ENCODE measurements around the gene SEC16B.

SEC16B gene

DNA sequence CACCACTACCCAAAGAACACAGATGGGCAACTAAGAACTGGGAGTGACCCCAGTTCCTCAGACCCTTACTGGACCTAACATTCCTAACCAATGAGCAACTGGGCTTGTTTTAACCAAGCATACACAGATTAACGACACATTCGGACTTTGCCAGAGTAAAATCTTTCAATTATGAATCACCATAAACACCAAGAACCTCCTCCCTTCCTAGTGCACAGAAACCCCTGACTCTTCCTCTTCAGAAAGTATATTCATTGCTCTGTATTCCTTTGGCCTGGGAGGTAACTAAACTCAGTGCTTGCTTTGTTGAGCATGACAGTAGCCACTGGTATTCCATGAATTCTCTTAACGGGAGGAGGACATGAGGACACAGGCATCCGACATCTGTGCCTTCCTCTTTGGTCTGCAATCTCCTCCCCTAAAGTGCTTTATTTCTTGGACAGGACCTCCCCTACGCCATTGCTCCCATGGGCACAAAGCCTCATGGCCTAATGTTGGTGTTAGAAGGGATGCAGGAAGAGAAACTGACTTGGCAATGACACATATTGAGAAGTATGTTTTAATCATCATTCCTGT is 42.7 kb downstream of the SEC16B start:
- Histone ChIP-seq H3K4me3 (no peak overlapping the region), H3K27me3 (ENCODE audit: low read depth) (peaks cover 4% of the 10 kb centered on the region; the same call in 1 of the 2 replicates), H3K9me3 (no peaks in the 10 kb centered on the region), H3K36me3 (replicated peaks) (no peaks in the 10 kb centered on the region), H3K4me1 (no peaks in the 10 kb centered on the region)
- in situ Hi-C loops (cut with MboI; ENCODE audit: low sequenced_read_pairs) = no loop called here
- no peak for DNase-seq (ENCODE audit: low spot score in 2 of 2)

DNA sequence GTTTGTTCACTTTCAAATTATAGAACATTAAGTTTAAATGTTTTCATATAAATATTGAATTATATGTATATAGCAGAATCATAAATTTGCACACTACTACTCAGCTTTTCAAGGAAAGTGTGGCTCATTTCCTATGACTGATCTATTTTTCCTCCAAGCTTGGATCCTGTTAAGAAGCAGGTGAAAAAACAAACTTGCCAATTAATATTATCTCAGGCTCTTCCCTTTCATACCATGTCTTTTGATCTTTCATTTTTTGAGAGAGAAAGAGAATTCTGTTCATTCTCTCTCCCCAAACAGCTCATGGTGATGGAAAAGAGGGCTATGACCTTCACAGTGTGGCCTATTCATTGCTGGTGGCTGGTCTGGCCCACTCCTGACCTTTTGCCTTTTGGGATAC is 43.7 kb downstream of the SEC16B start:
- Histone ChIP-seq H3K27me3 (ENCODE audit: low read depth) (peaks cover 8% of the 10 kb centered on the region; the same call in 1 of the 2 replicates), H3K4me3 (no peak overlapping the region), H3K4me1 (no peaks in the 10 kb centered on the region), H3K36me3 (replicated peaks) (no peaks in the 10 kb centered on the region), H3K9me3 (no peaks in the 10 kb centered on the region)
- in situ Hi-C loops (cut with MboI; ENCODE audit: low sequenced_read_pairs) = no loop called here
- no peak for DNase-seq (ENCODE audit: low spot score in 2 of 2)

DNA sequence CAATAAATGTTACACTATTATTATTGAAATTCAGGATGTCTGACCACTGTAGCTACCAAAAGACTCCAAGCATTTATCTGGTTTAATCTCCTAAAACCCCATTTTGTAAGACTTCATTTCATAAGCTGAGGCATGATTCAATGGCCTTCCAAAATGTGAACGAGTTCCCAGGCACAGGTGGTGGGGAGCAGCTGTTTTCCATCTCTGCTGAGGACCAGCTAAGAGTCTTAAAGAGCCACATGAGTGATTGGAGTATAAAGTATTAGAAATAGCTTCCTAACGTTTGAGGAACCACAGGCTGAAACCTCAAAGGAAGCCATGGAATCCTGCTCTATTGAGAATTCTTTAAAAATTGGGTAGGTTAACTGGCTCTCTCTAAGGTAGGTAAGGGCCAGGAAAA is 44.9 kb downstream of the SEC16B start:
- Histone ChIP-seq H3K9me3 (no peaks in the 10 kb centered on the region), H3K4me1 (no peaks in the 10 kb centered on the region), H3K36me3 (replicated peaks) (no peaks in the 10 kb centered on the region), H3K27me3 (ENCODE audit: low read depth) (peaks cover 9% of the 10 kb centered on the region; the same call in 1 of the 2 replicates), H3K4me3 (no peak overlapping the region)
- DNase-seq (ENCODE audit: low spot score in 2 of 2) = no peak
- in situ Hi-C loops (cut with MboI; ENCODE audit: low sequenced_read_pairs) = no loop called here

DNA sequence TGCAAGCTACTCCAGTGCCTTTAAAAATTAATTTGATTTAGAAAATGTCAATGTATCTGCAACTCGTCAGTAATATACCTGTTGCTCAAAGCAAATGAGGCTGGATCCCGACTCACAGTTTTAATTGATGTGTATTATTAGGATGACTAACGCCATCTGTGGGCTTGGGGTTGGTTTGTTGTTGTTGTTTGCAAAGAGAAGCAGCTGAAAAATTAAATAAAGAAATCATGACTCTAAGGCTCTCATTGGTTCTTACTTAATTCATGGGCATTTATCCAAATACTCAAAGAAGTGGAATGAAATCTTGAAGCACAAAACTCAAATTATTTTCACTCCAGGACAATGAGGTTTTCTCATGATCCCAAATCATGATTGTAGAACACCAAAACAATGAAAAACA is 46.4 kb downstream of the SEC16B start:
- DNase-seq (ENCODE audit: low spot score in 2 of 2) = no peak
- in situ Hi-C loops (cut with MboI; ENCODE audit: low sequenced_read_pairs) = no loop called here
- Histone ChIP-seq H3K27me3 (ENCODE audit: low read depth) (peaks cover 16% of the 10 kb centered on the region; the same call in 1 of the 2 replicates), H3K4me1 (no peaks in the 10 kb centered on the region), H3K36me3 (replicated peaks) (no peaks in the 10 kb centered on the region), H3K4me3 (no peak overlapping the region), H3K9me3 (no peaks in the 10 kb centered on the region)

DNA sequence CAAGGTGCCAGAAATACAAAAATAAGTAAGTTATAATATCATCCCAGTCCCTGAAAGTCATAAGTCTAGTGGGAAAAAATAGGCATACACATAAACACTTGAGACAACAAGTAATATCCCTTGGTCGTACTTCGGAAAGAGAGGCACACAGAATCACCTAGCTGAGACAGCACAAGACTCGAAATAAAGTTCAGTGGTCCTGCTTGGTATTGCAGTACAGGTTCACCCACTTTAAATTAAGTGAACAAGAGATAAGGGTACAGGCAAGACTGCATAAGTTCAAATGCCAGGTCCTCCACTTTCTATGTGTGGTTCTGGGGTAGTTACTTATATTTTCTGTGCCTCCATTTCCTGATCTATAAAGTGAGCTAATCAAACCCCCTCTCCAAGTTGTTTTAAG is 47.6 kb downstream of the SEC16B start:
- no peak overlapping the region for H3K4me3 ChIP-seq
- in situ Hi-C loops (cut with MboI; ENCODE audit: low sequenced_read_pairs) = no loop called here
- DNase-seq (ENCODE audit: low spot score in 2 of 2) = no peak
- H3K27me3 ChIP-seq (ENCODE audit: low read depth) = peaks cover 16% of the 10 kb centered on the region; the same call in 1 of the 2 replicates
- no peaks in the 10 kb centered on the region for H3K9me3 ChIP-seq
- no peaks in the 10 kb centered on the region for H3K4me1 ChIP-seq
- H3K36me3 ChIP-seq (replicated peaks) = no peaks in the 10 kb centered on the region

DNA sequence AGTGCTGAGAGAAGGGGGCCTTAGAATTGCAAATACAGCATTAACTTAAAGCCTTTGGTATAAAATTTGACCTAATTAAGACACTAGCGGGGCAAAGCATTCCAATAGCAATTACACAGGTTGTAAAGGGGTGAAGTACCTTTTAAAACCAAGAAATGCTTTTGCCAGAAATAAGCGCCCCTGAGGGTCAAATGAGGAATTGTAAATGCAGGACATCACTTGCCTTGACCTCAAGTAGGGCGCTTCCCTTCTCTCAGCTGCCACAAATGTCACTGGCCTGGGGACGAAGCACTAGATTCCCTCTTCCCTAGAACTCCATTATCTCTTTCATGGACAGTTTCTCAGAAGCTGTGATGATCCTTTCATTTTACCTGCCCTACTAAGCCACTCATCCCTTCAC is 48.3 kb downstream of the SEC16B start:
- DNase-seq (ENCODE audit: low spot score in 2 of 2) = no peak
- H3K4me1 ChIP-seq = no peaks in the 10 kb centered on the region
- no peaks in the 10 kb centered on the region for H3K36me3 ChIP-seq (replicated peaks)
- in situ Hi-C loops (cut with MboI; ENCODE audit: low sequenced_read_pairs) = no loop called here
- H3K4me3 ChIP-seq = no peak overlapping the region
- H3K9me3 ChIP-seq = no peaks in the 10 kb centered on the region
- peaks cover 16% of the 10 kb centered on the region; the same call in 1 of the 2 replicates for H3K27me3 ChIP-seq (ENCODE audit: low read depth)

DNA sequence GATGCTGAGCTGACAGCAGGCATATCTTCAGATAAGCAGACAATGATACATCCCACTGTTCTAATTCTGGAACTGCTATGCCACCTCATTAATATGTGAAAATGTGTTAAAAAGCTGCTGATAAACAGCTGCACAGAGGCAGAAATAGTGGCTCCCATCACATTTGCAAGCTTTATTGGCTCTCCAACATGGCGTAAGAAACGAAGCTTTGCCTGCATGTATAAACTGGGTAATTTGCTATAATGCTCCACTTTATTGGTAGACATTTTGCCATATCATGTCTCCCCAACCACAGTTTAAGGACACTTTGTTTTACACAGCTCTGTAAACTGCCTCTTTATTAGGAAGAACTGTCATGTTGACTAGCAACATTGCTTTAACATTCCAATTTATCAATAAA is 49.8 kb downstream of the SEC16B start:
- in situ Hi-C loops (cut with MboI; ENCODE audit: low sequenced_read_pairs) = no loop called here
- Histone ChIP-seq H3K36me3 (replicated peaks) (no peaks in the 10 kb centered on the region), H3K9me3 (no peaks in the 10 kb centered on the region), H3K4me1 (no peaks in the 10 kb centered on the region), H3K4me3 (no peak overlapping the region), H3K27me3 (ENCODE audit: low read depth) (peaks cover 16% of the 10 kb centered on the region; the same call in 1 of the 2 replicates)
- DNase-seq (ENCODE audit: low spot score in 2 of 2) = no peak

DNA sequence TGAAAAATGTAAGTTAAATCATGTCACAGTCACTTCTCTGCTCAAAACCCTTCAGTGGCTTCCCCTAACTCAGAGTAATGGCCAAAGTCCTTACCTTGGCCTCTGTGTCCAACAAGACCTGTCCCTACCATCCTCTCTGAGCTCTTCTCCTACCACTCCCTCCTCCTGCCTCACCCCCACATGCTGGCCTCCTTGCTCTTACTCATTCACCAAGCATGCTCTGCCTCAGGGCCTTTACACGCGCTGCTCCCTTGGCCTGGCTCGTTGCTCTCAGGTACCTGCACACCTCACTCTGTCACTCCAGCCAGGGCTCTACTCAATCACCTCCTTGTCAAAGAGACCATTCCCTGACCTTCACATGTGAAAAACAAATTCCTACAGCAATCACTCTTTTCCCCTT is 54.2 kb downstream of the SEC16B start:
- DNase-seq (ENCODE audit: low spot score in 2 of 2) = no peak
- 0 out of 2 replicates have a peak, but pooled peaks cover 7% of the 10 kb centered on the region for H3K27me3 ChIP-seq (ENCODE audit: low read depth)
- in situ Hi-C loops (cut with MboI; ENCODE audit: low sequenced_read_pairs) = no loop called here
- H3K4me3 ChIP-seq = no peak overlapping the region
- H3K4me1 ChIP-seq = no peaks in the 10 kb centered on the region
- no peaks in the 10 kb centered on the region for H3K9me3 ChIP-seq
- H3K36me3 ChIP-seq (replicated peaks) = no peaks in the 10 kb centered on the region

DNA sequence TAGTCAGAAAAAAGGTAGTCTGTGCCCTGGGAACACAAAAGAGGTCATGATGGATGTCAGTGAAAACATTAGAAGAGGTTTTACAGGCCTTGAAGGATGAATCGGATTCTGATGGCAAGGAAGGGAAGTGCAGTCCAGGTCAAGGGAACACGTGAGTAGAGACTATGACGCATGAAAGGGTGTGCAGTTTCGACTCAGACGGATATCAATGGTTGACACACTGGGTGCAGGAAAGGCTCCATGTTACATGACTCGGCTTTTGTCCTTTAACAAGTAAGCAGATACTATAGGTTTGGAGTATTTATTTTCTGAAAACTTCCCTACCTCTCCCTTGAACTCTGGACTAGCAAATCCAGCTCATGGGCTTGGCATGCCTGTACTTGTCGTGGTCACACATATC is 55.3 kb downstream of the SEC16B start:
- no peaks in the 10 kb centered on the region for H3K36me3 ChIP-seq (replicated peaks)
- 0 out of 2 replicates have a peak, but pooled peaks cover 7% of the 10 kb centered on the region for H3K27me3 ChIP-seq (ENCODE audit: low read depth)
- in situ Hi-C loops (cut with MboI; ENCODE audit: low sequenced_read_pairs) = no loop called here
- H3K9me3 ChIP-seq = no peaks in the 10 kb centered on the region
- H3K4me3 ChIP-seq = no peak overlapping the region
- no peak for DNase-seq (ENCODE audit: low spot score in 2 of 2)
- H3K4me1 ChIP-seq = no peaks in the 10 kb centered on the region

DNA sequence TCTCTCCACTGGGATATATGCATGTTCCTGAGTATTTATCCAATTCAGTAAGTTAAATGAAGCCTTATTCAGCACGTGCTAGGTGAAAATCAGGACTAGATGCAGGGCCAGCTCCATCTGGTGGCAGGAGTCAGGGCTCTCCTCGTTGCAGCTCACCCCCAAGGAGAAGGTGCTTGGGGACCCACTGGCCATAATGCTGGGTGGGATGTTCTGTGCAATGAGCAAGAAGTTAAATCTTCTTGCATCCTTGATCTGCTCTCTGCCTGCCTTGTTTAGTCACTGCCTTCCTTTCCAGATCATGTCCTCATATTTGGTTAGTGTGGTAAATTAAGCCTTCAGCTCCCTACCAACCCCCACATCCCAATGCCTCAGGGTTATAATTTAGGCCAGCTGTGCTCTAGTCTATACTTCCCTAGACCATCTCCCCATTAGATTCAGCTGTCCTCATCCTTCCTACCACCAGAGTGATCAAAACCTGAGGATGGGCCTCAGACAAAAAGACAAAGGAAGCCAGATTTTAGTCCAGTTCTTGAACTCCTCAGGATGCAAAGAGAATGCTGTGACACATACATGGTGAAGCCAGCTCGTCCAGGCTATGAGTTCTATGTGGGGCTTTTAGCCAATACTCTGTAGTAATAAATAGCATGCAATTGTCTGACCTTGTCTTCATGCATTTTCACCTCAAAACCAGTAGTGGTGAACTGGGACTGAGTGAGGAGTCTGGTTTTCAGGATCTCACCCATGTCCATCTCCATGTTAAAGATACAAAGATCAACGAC is 55.9 kb downstream of the SEC16B start:
- H3K4me1 ChIP-seq = no peaks in the 10 kb centered on the region
- H3K9me3 ChIP-seq = no peaks in the 10 kb centered on the region
- H3K36me3 ChIP-seq (replicated peaks) = no peaks in the 10 kb centered on the region
- H3K27me3 ChIP-seq (ENCODE audit: low read depth) = 0 out of 2 replicates have a peak, but pooled peaks cover 4% of the 10 kb centered on the region
- in situ Hi-C loops (cut with MboI; ENCODE audit: low sequenced_read_pairs) = no loop called here
- DNase-seq (ENCODE audit: low spot score in 2 of 2) = peak in 1 of 2 experiments; percentile 25
- no peak overlapping the region for H3K4me3 ChIP-seq

DNA sequence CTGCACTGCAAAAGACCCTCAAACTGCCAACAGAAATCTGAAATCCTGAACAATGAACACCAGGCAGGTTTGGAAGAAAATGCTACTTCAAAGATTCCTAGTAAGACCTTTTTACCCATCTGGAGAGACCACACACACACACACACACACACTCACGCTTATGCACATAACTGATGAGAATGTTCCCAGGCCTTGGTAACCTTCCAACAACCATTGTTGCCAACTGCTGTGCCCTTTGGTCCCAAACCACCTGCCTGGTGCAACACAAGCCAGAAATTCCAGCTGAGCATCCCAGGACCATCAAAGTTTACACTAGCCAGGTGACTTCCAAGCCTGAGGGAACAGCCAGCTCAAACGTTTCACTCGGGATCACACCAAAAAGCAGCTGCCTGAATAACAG is 56.9 kb downstream of the SEC16B start:
- Histone ChIP-seq H3K4me1 (no peaks in the 10 kb centered on the region), H3K9me3 (no peaks in the 10 kb centered on the region), H3K36me3 (replicated peaks) (no peaks in the 10 kb centered on the region), H3K27me3 (ENCODE audit: low read depth) (no peaks in the 10 kb centered on the region), H3K4me3 (no peak overlapping the region)
- in situ Hi-C loops (cut with MboI; ENCODE audit: low sequenced_read_pairs) = no loop called here
- DNase-seq (ENCODE audit: low spot score in 2 of 2) = no peak

DNA sequence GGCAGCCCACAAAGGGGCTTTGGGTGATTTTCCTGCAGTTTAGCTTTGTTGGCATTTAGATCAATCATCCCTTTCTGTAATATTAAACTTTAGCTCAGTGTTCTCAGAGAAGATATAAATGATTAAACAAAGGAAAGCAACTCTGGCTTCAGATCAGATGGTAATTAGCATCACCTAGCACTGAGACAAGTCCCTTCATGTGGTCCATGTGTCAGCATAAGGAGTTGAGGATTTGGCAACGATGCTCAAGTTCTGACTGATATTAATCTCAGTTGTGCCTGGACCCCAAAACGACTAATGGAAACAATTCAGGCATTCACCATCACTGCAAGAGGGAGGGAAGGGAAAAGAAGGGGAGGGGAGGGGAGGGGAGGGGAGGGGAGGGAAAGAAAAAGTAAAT is 60.4 kb downstream of the SEC16B start:
- Histone ChIP-seq H3K4me1 (no peaks in the 10 kb centered on the region), H3K9me3 (no peaks in the 10 kb centered on the region), H3K4me3 (no peak overlapping the region), H3K27me3 (ENCODE audit: low read depth) (peaks cover 11% of the 10 kb centered on the region), H3K36me3 (replicated peaks) (no peaks in the 10 kb centered on the region)
- in situ Hi-C loops (cut with MboI; ENCODE audit: low sequenced_read_pairs) = no loop called here
- DNase-seq (ENCODE audit: low spot score in 2 of 2) = no peak

DNA sequence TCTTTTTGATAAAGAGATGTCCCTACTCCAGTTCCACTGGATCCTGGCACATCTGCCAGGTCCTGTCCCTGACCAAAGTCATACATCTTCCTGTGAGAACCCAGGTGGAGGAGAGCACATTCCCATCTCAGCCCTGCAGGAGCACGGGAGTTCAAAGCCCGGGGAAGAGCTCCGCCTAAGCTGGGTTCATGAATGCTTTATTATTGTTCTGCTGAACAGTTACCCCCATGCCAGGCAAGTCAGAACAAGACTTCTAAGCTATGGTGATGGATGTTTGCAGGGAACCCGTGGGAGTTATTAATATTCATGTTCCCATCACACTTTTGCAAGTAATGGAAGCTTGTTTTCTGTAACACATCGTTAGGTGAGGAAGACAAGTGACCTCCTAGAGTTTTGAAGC is 62.9 kb downstream of the SEC16B start:
- H3K9me3 ChIP-seq = no peaks in the 10 kb centered on the region
- DNase-seq (ENCODE audit: low spot score in 2 of 2) = no peak
- H3K36me3 ChIP-seq (replicated peaks) = no peaks in the 10 kb centered on the region
- H3K27me3 ChIP-seq (ENCODE audit: low read depth) = peaks cover 11% of the 10 kb centered on the region
- in situ Hi-C loops (cut with MboI; ENCODE audit: low sequenced_read_pairs) = no loop called here
- no peak overlapping the region for H3K4me3 ChIP-seq
- no peaks in the 10 kb centered on the region for H3K4me1 ChIP-seq

DNA sequence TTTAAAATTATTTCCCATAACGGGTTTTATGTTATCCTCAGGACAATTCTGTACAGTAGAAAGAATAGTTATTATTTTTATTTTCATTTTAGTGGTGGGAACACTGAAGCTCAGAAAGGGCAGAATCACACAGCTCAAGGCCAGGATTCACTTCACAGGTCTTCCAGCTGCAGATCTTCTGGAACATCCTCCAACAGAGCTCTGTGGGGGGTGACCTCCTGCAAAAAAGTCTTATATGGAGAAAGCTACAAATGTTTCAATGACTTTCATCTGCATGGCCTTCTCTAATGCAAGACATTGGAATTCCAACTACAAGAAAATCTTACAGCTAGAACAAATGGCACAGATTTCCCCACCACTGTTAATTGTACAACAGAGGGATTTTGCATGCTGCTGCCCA is 64.2 kb downstream of the SEC16B start:
- peaks cover 11% of the 10 kb centered on the region for H3K27me3 ChIP-seq (ENCODE audit: low read depth)
- H3K9me3 ChIP-seq = no peaks in the 10 kb centered on the region
- H3K4me3 ChIP-seq = no peak overlapping the region
- H3K4me1 ChIP-seq = no peaks in the 10 kb centered on the region
- in situ Hi-C loops (cut with MboI; ENCODE audit: low sequenced_read_pairs) = no loop called here
- DNase-seq (ENCODE audit: low spot score in 2 of 2) = no peak
- H3K36me3 ChIP-seq (replicated peaks) = no peaks in the 10 kb centered on the region

Measured in HAP-1 (cell line).